HEK293T (cell line): ENCODE data around the gene PBRM1.

Experiments used
- CTCF ChIA-PET: fragments of 350-600 bp; formaldehyde crosslinking; extraction: SDS; loops from one replicate; lab custom pipeline; 2021; ENCODE audit warnings: antibody characterized with exemption, inconsistent platforms; lab: Yijun Ruan, JAX
- POLR2A ChIA-PET: fragments of 350-600 bp; formaldehyde crosslinking; extraction: SDS; loops from one replicate; lab custom pipeline; 2020; ENCODE audit warnings: antibody characterized with exemption, inconsistent platforms; lab: Yijun Ruan, JAX
- DNase-seq: peaks from one replicate; pipeline ENCODE4 v3.0.0; 2012; ENCODE audit warnings: mixed read lengths; ENCODE audit errors: extremely low spot score
- ARNT ChIP-seq: fragments of 450-650 bp; IDR thresholded peaks from 2 replicates; pipeline ENCODE4 v1.6.1; 2017; ENCODE audit warnings: mild to moderate bottlenecking
- BHLHE40 ChIP-seq: fragments of 450-650 bp; IDR thresholded peaks from 2 replicates; pipeline ENCODE4 v1.6.1; 2016; ENCODE audit warnings: mild to moderate bottlenecking, moderate library complexity, borderline replicate concordance
- CTBP1 ChIP-seq: fragments of 450-650 bp; IDR thresholded peaks from 2 replicates; pipeline ENCODE4 v1.6.1; 2016; ENCODE audit warnings: borderline replicate concordance
- ELF4 ChIP-seq: fragments of 450-650 bp; IDR thresholded peaks from 2 replicates; pipeline ENCODE4 v1.6.1; 2017; ENCODE audit warnings: antibody characterized with exemption
- FOXA1 ChIP-seq: fragments of 450-650 bp; IDR thresholded peaks from 2 replicates; pipeline ENCODE4 v1.6.1; 2016; ENCODE audit warnings: mild to moderate bottlenecking
- FOXK2 ChIP-seq: fragments of 450-650 bp; IDR thresholded peaks from 2 replicates; pipeline ENCODE4 v1.6.1; 2016; ENCODE audit warnings: mild to moderate bottlenecking
- FOXM1 ChIP-seq: fragments of 450-650 bp; IDR thresholded peaks from 2 replicates; pipeline ENCODE4 v1.6.1; 2017; ENCODE audit warnings: mild to moderate bottlenecking, borderline replicate concordance
- HDGF ChIP-seq: fragments of 450-650 bp; IDR thresholded peaks from 2 replicates; pipeline ENCODE4 v1.6.1; 2017; ENCODE audit warnings: antibody characterized with exemption, borderline replicate concordance
- L3MBTL2 ChIP-seq: fragments of 450-650 bp; conservative IDR thresholded peaks from 2 replicates; pipeline ENCODE4 v1.6.1; 2016; ENCODE audit warnings: mild to moderate bottlenecking
- LEF1 ChIP-seq: fragments of 450-650 bp; IDR thresholded peaks from 2 replicates; pipeline ENCODE4 v1.6.1; 2017; ENCODE audit warnings: mild to moderate bottlenecking, borderline replicate concordance
- NFRKB ChIP-seq: fragments of 450-650 bp; IDR thresholded peaks from 2 replicates; pipeline ENCODE4 v1.6.1; 2016; ENCODE audit warnings: mild to moderate bottlenecking, moderate library complexity
- PKNOX1 ChIP-seq: fragments of 450-650 bp; IDR thresholded peaks from 2 replicates; pipeline ENCODE4 v1.6.1; 2016
- SP1 ChIP-seq: fragments of 450-650 bp; IDR thresholded peaks from 2 replicates; pipeline ENCODE4 v1.6.1; 2017
- SUZ12 ChIP-seq: fragments of 450-650 bp; IDR thresholded peaks from 2 replicates; pipeline ENCODE4 v1.6.1; 2016; ENCODE audit warnings: mild to moderate bottlenecking
- TARDBP ChIP-seq: fragments of 450-650 bp; IDR thresholded peaks from 2 replicates; pipeline ENCODE4 v1.6.1; 2016
- ZNF384 ChIP-seq: fragments of 450-650 bp; IDR thresholded peaks from 2 replicates; pipeline ENCODE4 v1.6.1; 2016

PBRM1 gene

GRCh38 chr3:52684184-52684583, 1.5 kb downstream of the PBRM1 start:
- no peak for DNase-seq
- CTCF ChIA-PET = no interaction called here
- no peak for TF ChIP-seq SP1
- TF ChIP-seq ARNT = no peak
- TF ChIP-seq ELF4 = no peak
- no peak for TF ChIP-seq BHLHE40
- TF ChIP-seq CTBP1 = no peak
- no peak for TF ChIP-seq FOXA1
- no peak for TF ChIP-seq FOXM1
- TF ChIP-seq SUZ12 = no peak
- no peak for TF ChIP-seq TARDBP
- no peak for TF ChIP-seq FOXK2
- TF ChIP-seq LEF1 = no peak
- no peak for TF ChIP-seq PKNOX1
- no peak for TF ChIP-seq HDGF
- TF ChIP-seq L3MBTL2 = no peak
- TF ChIP-seq ZNF384 = no peak
- POLR2A ChIA-PET = interaction anchor here (0.7 to 1.3 kb wide), 2 partner anchors 10 to 21 kb away, joined by 3 read pairs; partner anchors contain the start of genes GLT8D1 and SPCS1

- DNase-seq = no peak
- ChIA-PET CTCF (no interaction called here), POLR2A (no interaction called here)
- TF ChIP-seq SUZ12 (no peak), NFRKB (no peak), SP1 (no peak), BHLHE40 (no peak), CTBP1 (no peak), ARNT (no peak), FOXA1 (no peak), ZNF384 (no peak), FOXK2 (no peak), LEF1 (no peak), FOXM1 (no peak), TARDBP (no peak), PKNOX1 (no peak)
Measured at GRCh38 chr3:52683611-52684010, 2.1 kb downstream of the PBRM1 start.

GRCh38 chr3:52682016-52682415, 3.7 kb downstream of the PBRM1 start:
- TF ChIP-seq SUZ12 (no peak), TARDBP (no peak), L3MBTL2 (no peak)
- ChIA-PET POLR2A (no interaction called here), CTCF (no interaction called here)
- no peak for DNase-seq

GRCh38 chr3:52681596-52681995, 4.1 kb downstream of the PBRM1 start:
- CTCF ChIA-PET = no interaction called here

GRCh38 chr3:52679811-52680210, 5.9 kb downstream of the PBRM1 start:
- ChIA-PET POLR2A (no interaction called here), CTCF (no interaction called here)

More at GRCh38 chr3:52681596-52681995, 4.1 kb downstream of the PBRM1 start:
- TF ChIP-seq SUZ12 (no peak), ZNF384 (no peak), FOXM1 (no peak), SP1 (no peak), BHLHE40 (no peak), ELF4 (no peak), PKNOX1 (no peak), TARDBP (no peak)
- DNase-seq = no peak
- POLR2A ChIA-PET = no interaction called here

GRCh38 chr3:52679199-52679538, 6.5 kb downstream of the PBRM1 start:
- TF ChIP-seq HDGF = no peak
- TF ChIP-seq L3MBTL2 = no peak
- TF ChIP-seq FOXK2 = no peak
- TF ChIP-seq ZNF384 = no peak
- TF ChIP-seq SUZ12 = no peak
- TF ChIP-seq SP1 = no peak
- TF ChIP-seq CTBP1 = no peak
- no peak for TF ChIP-seq TARDBP
- ChIA-PET CTCF (no interaction called here), POLR2A (no interaction called here)

More at GRCh38 chr3:52679811-52680210, 5.9 kb downstream of the PBRM1 start:
- TF ChIP-seq ARNT = no peak
- TF ChIP-seq TARDBP = no peak
- TF ChIP-seq BHLHE40 = no peak
- no peak for TF ChIP-seq SUZ12
- TF ChIP-seq HDGF = no peak
- no peak for TF ChIP-seq NFRKB
- TF ChIP-seq LEF1 = no peak
- TF ChIP-seq ZNF384 = no peak
- TF ChIP-seq L3MBTL2 = no peak
- DNase-seq = no peak

More at GRCh38 chr3:52679199-52679538, 6.5 kb downstream of the PBRM1 start:
- DNase-seq = no peak
